Measurements from ENCODE around the gene ATP2B1.

GRCh38 chr12:89691659-89692058 is 17.0 kb downstream of the ATP2B1 start:
- no peak for TF ChIP-seq CTCF (IDR thresholded peaks at IDR 0.05; ENCODE audit: low read depth, low read length, poor library complexity, severe bottlenecking)
- no peak for TF ChIP-seq EZH2phosphoT487 (IDR thresholded peaks at IDR 0.05; ENCODE audit: borderline replicate concordance, low read length)
